ENCODE results near the gene ARFGAP3.

- TF ChIP-seq CTCF (IDR thresholded peaks at IDR 0.05) (no peak), REST (IDR thresholded peaks at IDR 0.05; ENCODE audit: insufficient read depth in 1 of 2, low read depth in 2 of 2, low read length in 1 of 2) (no peak)
Observed at GRCh38 chr22:42863349-42863961, 6.4 kb upstream of the ARFGAP3 start.
